Fibroblast of the aortic adventitia (primary cell): Measurements from ENCODE around the gene OR7G3. TPM values are rescaled to one million over a fixed set of nuclear protein-coding genes. Genes with fewer than 3 reads are reported as not detected.

Experiments
- DNase-seq: peaks from one replicate; pipeline ENCODE4 v3.0.0-alpha.2; 2010; ENCODE audit warnings: low read depth
- H3K4me3 ChIP-seq: 2 replicates; pipeline ENCODE4 v1.5.1; 2011; ENCODE audit warnings: low read depth, mild to moderate bottlenecking, control low read depth, low read length, moderate library complexity
- CTCF ChIP-seq: IDR thresholded peaks from 2 replicates; pipeline ENCODE4 v1.5.1; 2011; ENCODE audit warnings: mild to moderate bottlenecking, low read length, control low read depth, inconsistent platforms; ENCODE audit not compliant: insufficient read depth
- total RNA-seq: library from RNA; depleted of rRNA; stranded (reverse); fragments of >200 nt; gene quantifications from 2 replicates; pipeline ENCODE4 v1.2.3, GENCODE V29; 2012; ENCODE audit warnings: low replicate concordance

Gene OR7G3
- total RNA-seq, 1 donor = not detected

GRCh38 chr19:9156304-9156703, 29.6 kb upstream of the OR7G3 start:
- TF ChIP-seq CTCF = no peak
- DNase-seq = no peak

GRCh38 chr19:9155591-9155990, 28.8 kb upstream of the OR7G3 start:
- no peak overlapping the region for H3K4me3 ChIP-seq
- TF ChIP-seq CTCF = no peak
- no peak for DNase-seq

More at GRCh38 chr19:9156304-9156703, 29.6 kb upstream of the OR7G3 start:
- no peak overlapping the region for H3K4me3 ChIP-seq

DNA sequence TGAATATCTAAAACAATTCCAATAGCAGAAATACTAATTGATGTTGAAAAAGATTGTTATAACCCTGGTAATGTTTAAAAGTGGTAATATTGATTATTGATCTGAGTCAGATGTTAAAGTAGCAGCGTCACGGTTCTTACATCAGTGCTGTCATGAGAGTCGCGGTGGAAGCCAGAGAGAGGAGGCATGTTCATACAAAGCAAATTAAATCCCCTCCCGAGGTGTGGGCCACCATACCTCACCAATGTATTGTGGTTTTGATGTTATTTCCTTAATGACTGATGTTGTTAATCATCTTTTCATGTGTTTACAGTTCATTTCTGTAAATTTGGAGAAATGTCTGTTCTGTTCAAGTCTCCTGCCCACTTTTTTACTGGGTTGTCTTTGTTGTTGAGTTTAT, 24.6 kb upstream of the OR7G3 start:
- TF ChIP-seq CTCF = no peak
- no peak for DNase-seq
- H3K4me3 ChIP-seq = no peak overlapping the region

DNA sequence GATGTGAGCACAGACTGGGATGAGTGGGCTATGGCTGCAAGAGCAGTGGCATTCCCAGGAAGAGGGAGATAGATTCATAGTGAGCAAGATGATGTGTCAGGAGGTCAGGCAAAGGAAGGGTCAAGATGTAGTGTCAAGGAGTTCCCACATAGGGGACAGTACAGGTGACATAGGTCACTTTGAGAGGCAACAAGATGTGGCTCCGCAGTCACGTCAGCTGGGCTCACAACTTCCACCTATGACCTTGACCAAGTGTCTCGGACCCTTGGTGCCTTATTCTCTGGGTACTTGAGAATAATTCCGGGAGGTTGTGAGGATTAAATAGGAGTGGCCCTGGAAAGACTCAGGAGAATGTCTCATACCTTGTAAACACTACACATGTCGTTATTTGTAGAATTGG, 23.9 kb upstream of the OR7G3 start:
- no peak for DNase-seq
- no peak for TF ChIP-seq CTCF
- H3K4me3 ChIP-seq = no peak overlapping the region

GRCh38 chr19:9149997-9150396, 23.2 kb upstream of the OR7G3 start:
- DNase-seq = no peak
- H3K4me3 ChIP-seq = no peak overlapping the region
- no peak for TF ChIP-seq CTCF

GRCh38 chr19:9148697-9149096, 21.9 kb upstream of the OR7G3 start:
- DNase-seq = no peak
- no peak overlapping the region for H3K4me3 ChIP-seq
- TF ChIP-seq CTCF = no peak

GRCh38 chr19:9146882-9147281, 20.1 kb upstream of the OR7G3 start:
- DNase-seq = no peak
- H3K4me3 ChIP-seq = no peak overlapping the region
- TF ChIP-seq CTCF = no peak
